Measurements from ENCODE around the gene CYP4V2.

The CYP4V2 gene

DNA sequence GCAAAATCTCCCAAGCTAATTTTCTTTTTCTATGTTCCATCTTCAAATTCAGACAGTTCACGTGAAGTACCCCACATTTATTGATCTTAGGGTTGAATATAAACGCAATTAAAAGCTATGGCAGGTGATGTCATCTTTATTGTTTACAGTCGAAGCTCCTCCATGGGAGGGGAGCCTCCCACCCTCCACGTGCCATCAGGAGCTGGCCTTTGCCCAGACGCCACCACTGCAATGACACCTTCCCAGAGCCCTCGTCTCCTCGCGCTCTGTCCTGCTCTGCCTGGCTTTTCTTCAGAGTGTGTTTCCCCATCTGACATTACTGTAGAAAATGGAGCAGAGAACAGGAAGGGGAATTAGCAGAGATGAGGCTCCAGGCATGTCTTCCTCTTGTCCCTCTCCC lies 18.8 kb upstream of the CYP4V2 start:
- H3K4me3 ChIP-seq (ENCODE audit: low read depth, low read length) = no peak overlapping the region
- TF ChIP-seq, protein P1, sequence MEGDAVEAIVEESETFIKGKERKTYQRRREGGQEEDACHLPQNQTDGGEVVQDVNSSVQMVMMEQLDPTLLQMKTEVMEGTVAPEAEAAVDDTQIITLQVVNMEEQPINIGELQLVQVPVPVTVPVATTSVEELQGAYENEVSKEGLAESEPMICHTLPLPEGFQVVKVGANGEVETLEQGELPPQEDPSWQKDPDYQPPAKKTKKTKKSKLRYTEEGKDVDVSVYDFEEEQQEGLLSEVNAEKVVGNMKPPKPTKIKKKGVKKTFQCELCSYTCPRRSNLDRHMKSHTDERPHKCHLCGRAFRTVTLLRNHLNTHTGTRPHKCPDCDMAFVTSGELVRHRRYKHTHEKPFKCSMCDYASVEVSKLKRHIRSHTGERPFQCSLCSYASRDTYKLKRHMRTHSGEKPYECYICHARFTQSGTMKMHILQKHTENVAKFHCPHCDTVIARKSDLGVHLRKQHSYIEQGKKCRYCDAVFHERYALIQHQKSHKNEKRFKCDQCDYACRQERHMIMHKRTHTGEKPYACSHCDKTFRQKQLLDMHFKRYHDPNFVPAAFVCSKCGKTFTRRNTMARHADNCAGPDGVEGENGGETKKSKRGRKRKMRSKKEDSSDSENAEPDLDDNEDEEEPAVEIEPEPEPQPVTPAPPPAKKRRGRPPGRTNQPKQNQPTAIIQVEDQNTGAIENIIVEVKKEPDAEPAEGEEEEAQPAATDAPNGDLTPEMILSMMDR (IDR thresholded peaks at IDR 0.05; ENCODE audit: insufficient read depth, low read depth, low read length, missing control alignments) = no peak
- DNase-seq (ENCODE audit: low read depth) = no peak

DNA sequence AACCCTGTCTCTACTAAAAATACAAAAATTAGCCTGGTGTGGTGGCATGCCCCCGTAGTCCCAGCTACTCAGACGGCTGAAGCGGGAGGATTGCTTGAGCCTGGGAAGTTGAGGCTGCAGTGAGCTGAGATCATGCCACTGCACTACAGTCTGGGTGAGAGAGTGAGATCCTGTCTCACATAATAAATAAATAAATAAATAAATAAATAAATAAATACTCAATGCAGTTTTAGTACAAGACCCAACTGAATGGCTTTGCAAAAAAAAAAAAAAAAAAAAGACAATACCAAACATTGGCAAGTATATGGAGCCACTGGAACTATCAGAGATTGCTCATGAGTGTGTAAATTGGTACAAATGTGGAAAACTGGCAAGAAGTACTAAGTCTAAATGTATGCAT lies 3.3 kb upstream of the CYP4V2 start:
- TF ChIP-seq, protein P1 (IDR thresholded peaks at IDR 0.05; ENCODE audit: insufficient read depth, low read depth, low read length, missing control alignments) = no peak
- no peak overlapping the region for H3K4me3 ChIP-seq (ENCODE audit: low read depth, low read length)
- no peak for DNase-seq (ENCODE audit: low read depth)

DNA sequence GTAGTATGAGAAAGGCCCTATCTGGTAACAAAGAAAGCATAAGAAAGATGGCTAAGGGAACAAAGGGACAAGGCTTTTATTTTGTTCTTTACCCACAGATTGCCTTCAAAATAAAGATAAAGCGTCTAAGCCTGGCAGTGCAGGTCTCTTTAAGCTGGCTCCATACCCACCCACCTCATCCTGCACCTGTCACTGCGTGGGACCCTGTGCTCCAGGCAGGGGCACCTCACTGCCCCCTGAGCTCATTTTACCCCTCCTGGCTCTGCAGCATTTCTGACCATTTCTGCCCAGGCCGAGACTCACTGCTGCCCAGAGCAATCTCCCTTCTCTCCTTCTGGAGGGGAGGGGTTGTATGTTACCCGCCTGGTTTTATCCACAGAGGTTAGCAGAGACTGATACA lies 1.7 kb upstream of the CYP4V2 start:
- DNase-seq (ENCODE audit: low read depth) = no peak
- H3K4me3 ChIP-seq (ENCODE audit: low read depth, low read length) = peak overlapping the region; percentile 4; the same call in 1 of the 2 replicates
- TF ChIP-seq, protein P1 (IDR thresholded peaks at IDR 0.05; ENCODE audit: insufficient read depth, low read depth, low read length, missing control alignments) = no peak

DNA sequence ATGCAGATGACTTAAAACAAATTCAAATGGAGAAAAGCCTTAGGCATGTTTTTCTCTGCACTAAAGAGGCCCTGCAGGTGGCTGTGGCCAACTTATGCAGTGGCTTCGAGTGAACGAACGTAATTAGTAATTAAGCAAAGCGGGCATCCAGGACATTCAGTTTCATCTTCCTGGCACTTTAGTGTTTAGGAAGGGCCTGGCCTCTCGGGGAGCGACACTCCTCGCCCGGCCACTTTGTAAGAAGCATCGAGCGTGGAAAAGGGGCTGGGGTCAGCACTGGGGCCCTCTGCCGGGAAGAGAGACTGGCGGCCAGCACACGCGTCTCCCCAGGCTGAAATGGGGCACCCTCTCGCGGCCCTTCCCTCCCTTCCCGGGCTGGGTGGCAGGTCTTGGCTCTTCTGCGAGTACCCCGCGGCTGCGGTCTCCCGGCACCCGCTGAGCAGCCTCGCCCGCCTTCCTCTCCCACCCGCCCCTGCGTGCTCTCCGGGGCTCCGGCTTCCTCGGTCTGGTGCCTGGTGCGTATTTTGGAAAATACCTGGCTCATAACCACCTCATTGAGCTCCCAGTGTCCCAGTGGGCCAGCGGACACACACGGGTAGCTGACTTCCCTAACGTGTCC lies 677 bp upstream of the CYP4V2 start:
- DNase-seq (ENCODE audit: low read depth) = peak; percentile 61
- H3K4me3 ChIP-seq (ENCODE audit: low read depth, low read length) = peak overlapping the region; percentile 99
- TF ChIP-seq, protein P1 (IDR thresholded peaks at IDR 0.05; ENCODE audit: insufficient read depth, low read depth, low read length, missing control alignments) = no peak

DNA sequence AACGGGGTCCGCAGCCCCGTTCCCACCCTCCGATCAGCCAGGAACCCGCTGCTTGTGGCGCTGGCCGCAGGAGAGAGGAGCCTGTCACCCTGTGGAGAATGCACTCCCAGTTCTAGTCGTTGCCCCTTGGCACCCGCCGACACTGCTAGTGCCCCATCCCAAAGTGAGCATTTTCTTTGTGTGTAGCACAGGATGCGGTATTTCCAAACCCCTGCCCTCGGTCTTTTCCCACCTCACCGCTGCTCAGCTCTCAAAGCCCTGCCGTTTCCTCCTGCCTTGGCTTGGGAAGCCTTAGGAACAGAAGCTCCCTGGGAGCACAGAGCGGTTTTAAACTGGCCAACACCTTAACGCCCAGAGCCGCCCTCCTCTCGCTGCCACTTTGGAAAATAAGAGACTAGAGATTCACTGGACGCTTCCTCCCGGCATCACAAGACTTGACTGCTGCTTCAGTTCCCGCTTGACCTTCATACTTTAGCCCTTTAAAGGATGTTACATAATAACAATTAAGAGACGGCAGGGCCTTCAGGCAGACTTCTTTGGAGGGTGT lies 772 bp downstream of the CYP4V2 start:
- TF ChIP-seq, protein P1 (IDR thresholded peaks at IDR 0.05; ENCODE audit: insufficient read depth, low read depth, low read length, missing control alignments) = no peak
- H3K4me3 ChIP-seq (ENCODE audit: low read depth, low read length) = peak overlapping the region; percentile 99
- peak; percentile 48 for DNase-seq (ENCODE audit: low read depth)

DNA sequence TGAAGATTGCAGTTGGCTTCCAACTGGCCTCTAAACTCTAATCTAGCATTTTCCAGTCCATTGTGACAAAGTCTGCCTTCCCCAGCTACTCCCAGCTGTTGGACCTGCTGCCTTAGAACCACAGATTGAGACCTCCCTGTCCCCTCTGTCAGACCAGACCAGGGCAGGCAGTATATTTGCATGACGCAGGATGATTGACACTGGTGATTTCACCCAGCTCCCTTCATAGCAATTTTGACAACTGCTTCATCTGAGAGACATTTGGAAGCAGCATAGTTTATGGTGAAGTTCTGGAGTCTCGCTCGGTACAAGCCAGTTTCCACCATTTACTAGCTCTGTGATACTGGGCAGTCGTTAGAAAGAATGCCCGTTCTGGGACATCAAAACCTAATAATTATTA lies 2.5 kb downstream of the CYP4V2 start:
- no peak overlapping the region for H3K4me3 ChIP-seq (ENCODE audit: low read depth, low read length)
- TF ChIP-seq, protein P1 (IDR thresholded peaks at IDR 0.05; ENCODE audit: insufficient read depth, low read depth, low read length, missing control alignments) = no peak
- DNase-seq (ENCODE audit: low read depth) = no peak

DNA sequence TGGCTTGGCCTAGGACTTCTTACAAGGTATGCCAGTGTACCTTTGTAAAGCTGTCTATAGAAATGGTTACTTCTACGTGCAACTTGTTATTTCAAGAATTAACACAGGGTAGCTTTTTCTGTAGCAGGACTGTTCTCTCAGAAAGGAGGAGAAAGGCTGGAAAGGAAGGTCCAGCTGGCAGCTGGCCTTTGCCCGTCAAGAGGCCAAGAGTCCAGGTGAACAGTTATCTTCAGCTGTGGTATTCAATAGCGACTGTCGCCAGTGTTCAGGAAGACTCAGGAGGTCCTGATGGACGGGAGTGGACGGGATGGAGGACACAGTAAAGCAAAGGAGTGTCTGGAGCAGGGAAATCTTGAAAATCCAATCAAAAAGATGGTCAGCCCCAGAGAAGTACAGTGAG lies 4.7 kb downstream of the CYP4V2 start:
- TF ChIP-seq, protein P1 (IDR thresholded peaks at IDR 0.05; ENCODE audit: insufficient read depth, low read depth, low read length, missing control alignments) = no peak
- H3K4me3 ChIP-seq (ENCODE audit: low read depth, low read length) = no peak overlapping the region
- no peak for DNase-seq (ENCODE audit: low read depth)
